Measurements from ENCODE around the gene AVL9.

Gene AVL9

DNA sequence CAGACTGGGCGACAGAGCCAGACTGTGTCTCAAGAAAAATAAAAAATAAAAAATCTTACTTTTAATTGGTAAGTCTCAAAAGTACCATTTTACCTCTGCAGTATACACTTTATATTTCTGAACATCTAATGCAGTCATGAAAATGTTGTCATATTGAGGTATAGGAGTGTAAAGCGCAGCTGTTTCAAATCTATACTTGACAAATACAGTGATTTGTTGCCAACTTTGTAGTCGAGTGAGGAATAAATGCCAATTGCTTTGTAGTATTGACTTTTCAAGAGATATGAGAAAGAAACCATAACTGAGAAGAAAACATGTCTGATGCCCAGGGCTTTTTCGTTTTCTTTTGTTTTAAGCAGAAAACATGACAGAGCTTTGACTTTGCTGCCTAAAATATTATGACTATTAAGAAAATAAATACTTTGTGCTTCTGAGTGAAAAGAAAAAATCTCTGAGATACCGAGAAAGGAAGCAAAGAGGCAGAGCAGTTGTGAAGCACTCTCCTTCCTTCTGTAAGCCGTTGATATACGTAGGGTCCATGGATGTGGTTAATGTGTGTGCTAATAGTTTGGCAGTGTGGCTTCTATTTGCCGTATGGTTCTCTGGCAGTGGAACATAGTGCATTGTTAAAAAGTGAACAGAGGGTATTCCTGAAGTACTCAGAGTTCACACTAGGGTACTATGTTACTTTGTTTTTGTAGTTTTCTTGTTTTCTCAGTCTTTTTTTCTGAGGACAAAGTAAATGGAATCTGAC, 38.2 kb downstream of the AVL9 start:
- TF ChIP-seq CTCF (IDR thresholded peaks at IDR 0.05; ENCODE audit: control insufficient read depth, extremely low read depth, insufficient read depth): no peak

DNA sequence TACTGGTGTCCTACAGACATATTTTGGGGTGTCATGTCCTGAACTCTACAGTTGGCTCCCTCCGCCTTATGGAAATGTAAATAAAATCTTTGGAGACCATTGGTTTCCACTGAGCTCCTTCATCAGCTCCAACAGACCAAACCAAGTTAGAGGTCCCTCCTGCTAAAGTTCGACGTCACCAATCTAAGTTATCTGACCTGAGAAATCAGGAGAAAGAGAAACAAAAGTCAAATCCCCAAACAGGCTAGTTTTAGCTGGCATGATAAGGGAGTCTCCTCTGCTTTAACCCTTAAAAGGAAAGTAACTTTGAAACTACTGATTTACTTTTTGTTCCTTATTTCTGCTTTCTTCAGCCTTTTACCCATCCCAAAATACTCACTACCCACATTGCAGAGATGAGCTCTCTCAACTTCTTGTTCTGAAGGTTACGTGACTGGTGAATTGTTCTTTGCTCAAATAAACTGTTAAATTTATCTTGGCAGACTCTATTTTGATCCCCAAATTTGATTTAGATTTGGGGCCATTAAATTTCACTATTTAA, 39.9 kb downstream of the AVL9 start:
- no peak for TF ChIP-seq CTCF (IDR thresholded peaks at IDR 0.05; ENCODE audit: control insufficient read depth, extremely low read depth, insufficient read depth)
- H3K4me3 ChIP-seq (ENCODE audit: low read depth, low read length): no peak overlapping the region

More for the DNA sequence above, 38.2 kb downstream of the AVL9 start:
- DNase-seq (ENCODE audit: low read depth): no peak
- no peak overlapping the region for H3K4me3 ChIP-seq (ENCODE audit: low read depth, low read length)

DNA sequence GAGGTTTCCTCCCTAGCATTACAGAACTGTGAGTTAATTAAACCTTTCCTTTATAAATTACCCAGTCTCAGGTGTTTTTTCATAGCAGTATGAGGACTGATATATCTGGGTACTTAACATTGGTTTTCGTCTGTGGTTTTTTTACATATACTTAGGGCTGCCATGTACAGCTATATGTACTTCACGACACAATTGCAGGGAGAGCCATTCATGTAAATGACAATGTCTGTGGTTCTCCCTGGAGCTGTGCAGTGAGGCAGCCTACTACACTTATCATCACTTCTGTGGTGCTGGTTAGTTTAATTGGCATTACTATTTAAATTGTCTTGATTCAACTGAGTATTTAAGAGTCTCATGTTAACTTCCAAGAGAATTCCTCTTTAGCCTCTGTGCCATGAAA, 40.7 kb downstream of the AVL9 start:
- no peak for DNase-seq (ENCODE audit: low read depth)
- TF ChIP-seq CTCF (IDR thresholded peaks at IDR 0.05; ENCODE audit: control insufficient read depth, extremely low read depth, insufficient read depth): no peak
- H3K4me3 ChIP-seq (ENCODE audit: low read depth, low read length): no peak overlapping the region

More for the DNA sequence above, 39.9 kb downstream of the AVL9 start:
- no peak for DNase-seq (ENCODE audit: low read depth)

- TF ChIP-seq CTCF (IDR thresholded peaks at IDR 0.05; ENCODE audit: control insufficient read depth, extremely low read depth, insufficient read depth): no peak
- H3K4me3 ChIP-seq (ENCODE audit: low read depth, low read length): no peak overlapping the region
- DNase-seq (ENCODE audit: low read depth): no peak
Measured at GRCh38 chr7:32536585-32536984, 41.3 kb downstream of the AVL9 start.

DNA sequence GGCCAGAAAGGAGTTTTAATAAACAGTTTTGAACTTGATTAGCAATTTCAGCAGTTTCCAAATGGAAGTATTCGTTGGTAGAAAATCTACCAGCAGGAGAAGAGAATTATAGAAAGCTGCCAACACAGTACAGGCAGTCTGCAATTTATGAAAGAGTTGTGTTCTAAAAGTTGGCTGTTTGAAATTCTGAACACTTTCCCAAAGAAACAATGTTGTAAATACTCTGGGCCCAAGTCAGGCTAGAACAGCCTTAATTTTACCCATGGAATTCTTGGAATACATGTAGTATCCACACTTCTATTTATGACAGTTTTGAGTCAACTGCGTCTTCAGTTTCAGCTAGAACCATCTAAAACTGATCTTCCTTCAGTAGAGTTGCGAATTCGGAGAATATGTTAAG, 42.5 kb downstream of the AVL9 start:
- no peak overlapping the region for H3K4me3 ChIP-seq (ENCODE audit: low read depth, low read length)
- no peak for DNase-seq (ENCODE audit: low read depth)
- no peak for TF ChIP-seq CTCF (IDR thresholded peaks at IDR 0.05; ENCODE audit: control insufficient read depth, extremely low read depth, insufficient read depth)

DNA sequence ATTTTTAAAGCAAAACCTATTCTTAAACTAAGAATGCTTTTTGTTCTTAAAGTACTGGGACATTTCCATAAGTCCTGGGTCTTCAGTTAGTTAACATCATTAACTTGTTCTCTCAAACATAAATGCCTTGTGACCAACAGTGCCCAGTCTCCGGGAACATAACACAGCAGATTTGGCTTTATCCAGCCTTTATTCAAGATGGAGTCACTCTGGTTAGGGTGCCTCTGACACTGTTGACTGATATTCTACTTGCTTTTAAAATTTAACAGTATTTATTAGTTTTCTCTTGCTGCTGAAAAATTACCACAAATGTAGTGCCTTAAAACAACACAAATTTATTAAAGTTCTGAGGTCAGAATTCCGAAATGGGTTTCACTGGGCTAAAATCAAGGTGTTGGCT, 44.1 kb downstream of the AVL9 start:
- no peak overlapping the region for H3K4me3 ChIP-seq (ENCODE audit: low read depth, low read length)
- no peak for TF ChIP-seq CTCF (IDR thresholded peaks at IDR 0.05; ENCODE audit: control insufficient read depth, extremely low read depth, insufficient read depth)
- DNase-seq (ENCODE audit: low read depth): no peak

Data from LNCaP clone FGC (cell line).